Kidney (tissue), 22 donors: ENCODE data around the gene IMPACT. TPM values are rescaled to one million over a fixed set of nuclear protein-coding genes. Genes with fewer than 3 reads are reported as not detected.

Source experiments
- DNase-seq, 5 donors: peaks; one replicate each; pipeline ENCODE4 v3.0.0-alpha.2; 2013 to 2020
- FAIRE-seq: peaks from 2 replicates; lab custom pipeline; 2012; peaks lifted over from hg19 to GRCh38; lab: Jason Lieb, UNC
- H3K27ac ChIP-seq, 2 donors: one replicate each; pipeline ENCODE4 v1.7.0; 2013; ENCODE audit warnings: low read depth in 2 of 2, low read length in 2 of 2, inconsistent platforms in 1 of 2
- H3K27me3 ChIP-seq: one replicate; pipeline ENCODE4 v1.7.1; 2013; ENCODE audit warnings: low read length, inconsistent platforms; ENCODE audit not compliant: control insufficient read depth, insufficient read depth
- H3K36me3 ChIP-seq, 3 donors: one replicate each; pipeline versions ENCODE4 v1.7.0 to v1.7.1; 2013; ENCODE audit warnings: low read length in 3 of 3, control low read depth in 1 of 3, inconsistent platforms in 1 of 3; ENCODE audit not compliant: insufficient read depth in 3 of 3, control insufficient read depth in 2 of 3
- H3K4me1 ChIP-seq, 3 donors: one replicate each; pipeline versions ENCODE4 v1.7.0 to v1.7.1; 2013; ENCODE audit warnings: low read length in 3 of 3, inconsistent platforms in 1 of 3, low read depth in 1 of 3; ENCODE audit not compliant: control insufficient read depth in 2 of 3, insufficient read depth in 2 of 3
- H3K4me3 ChIP-seq, 3 donors: one replicate each; pipeline versions ENCODE4 v1.7.0 to v1.8.1; 2013; ENCODE audit warnings: low read length in 3 of 3, control low read depth in 1 of 3, inconsistent platforms in 1 of 3
- H3K9ac ChIP-seq, 3 donors: one replicate each; pipeline versions ENCODE4 v1.7.0 to v1.7.1; 2013; ENCODE audit warnings: low read length in 3 of 3, control low read depth in 1 of 3, inconsistent platforms in 1 of 3
- H3K9me3 ChIP-seq, 3 donors: one replicate each; pipeline versions ENCODE4 v1.7.0 to v1.7.1; 2013; ENCODE audit warnings: low read length in 3 of 3, control low read depth in 1 of 3, inconsistent platforms in 1 of 3; ENCODE audit not compliant: control insufficient read depth in 2 of 3, insufficient read depth in 1 of 3
- intact Hi-C: fragments of 100-400 bp; cut with DNase I; formaldehyde crosslinking; loops from one replicate; pipeline ENCODE4 v1.11.1; 2022
- long read RNA-seq, 10 donors: library from polyadenylated mRNA in 1 of 10; unstranded in 1 of 10; transcript quantifications; one replicate each; pipeline ENCODE4 v2.0.0 and lab custom pipeline, GENCODE V29; 2021 to 2026
- polyA plus RNA-seq: library from polyadenylated mRNA; stranded (reverse); fragments of 350-450 nt; fragmentation: Illumina TruSeq; extraction: RNeasy Lipid Tissue Mini Kit (QIAGEN cat#74804); gene quantifications from one replicate; pipeline ENCODE4 v1.2.3, GENCODE V29; 2014; ENCODE audit warnings: low read depth, low replicate concordance; ENCODE audit not compliant: insufficient read depth
- total RNA-seq: library from RNA; stranded (reverse); fragmentation: NEBNext Ultra II Directional; extraction: Animal tissue kit (Norgen Biotek cat#: 25700); gene quantifications from one replicate; pipeline ENCODE4 v1.2.1, GENCODE V29; 2021
- TF ChIP-seq, protein P1 (sequence below): IDR thresholded peaks from 3 replicates; pipeline ENCODE4 v1.5.1; 2012; ENCODE audit warnings: mild to moderate bottlenecking, moderate library complexity, borderline replicate concordance; ENCODE audit not compliant: insufficient read depth; ENCODE audit errors: extremely low read depth
- donor health status: control.
- donor health status: control.
- donor health status: control.
- donor health status: control.
- donor health status: control.
- donor health status: DM: yes; HTN: yes; CAD: no.
- donor health status: Normal renal cell carcinoma (clear cell type).

Gene IMPACT, protein sequence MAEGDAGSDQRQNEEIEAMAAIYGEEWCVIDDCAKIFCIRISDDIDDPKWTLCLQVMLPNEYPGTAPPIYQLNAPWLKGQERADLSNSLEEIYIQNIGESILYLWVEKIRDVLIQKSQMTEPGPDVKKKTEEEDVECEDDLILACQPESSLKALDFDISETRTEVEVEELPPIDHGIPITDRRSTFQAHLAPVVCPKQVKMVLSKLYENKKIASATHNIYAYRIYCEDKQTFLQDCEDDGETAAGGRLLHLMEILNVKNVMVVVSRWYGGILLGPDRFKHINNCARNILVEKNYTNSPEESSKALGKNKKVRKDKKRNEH
- total RNA-seq: 38.0 TPM
- polyA plus RNA-seq: 21.7 TPM
- long read RNA-seq, donor 1, transcript IMPACT-201 (11 exons, 3,792 nt): major isoform, 10 of 10 reads
- long read RNA-seq, donor 1, partial matches to known transcripts: 0 of 10 reads
- long read RNA-seq, donor 1, other reads (novel, unspliced or antisense): 0 of 10 reads
- long read RNA-seq, donor 2, transcript IMPACT-201 (11 exons, 3,792 nt): major isoform, 10 of 10 reads
- long read RNA-seq, donor 2, partial matches to known transcripts: 0 of 10 reads
- long read RNA-seq, donor 2, other reads (novel, unspliced or antisense): 0 of 10 reads
- long read RNA-seq, donor 3, transcript IMPACT-201 (11 exons, 3,792 nt): major isoform, 7 of 15 reads
- long read RNA-seq, donor 3, partial matches to known transcripts: 8 of 15 reads
- long read RNA-seq, donor 3, other reads (novel, unspliced or antisense): 0 of 15 reads
- long read RNA-seq, donor 4, transcript IMPACT-201 (11 exons, 3,792 nt): major isoform, 9 of 9 reads
- long read RNA-seq, donor 4, partial matches to known transcripts: 0 of 9 reads
- long read RNA-seq, donor 4, other reads (novel, unspliced or antisense): 0 of 9 reads
- long read RNA-seq, donor 5: 0 reads
- long read RNA-seq, donor 6, transcript IMPACT-201 (11 exons, 3,792 nt): major isoform, 11 of 12 reads
- long read RNA-seq, donor 6, partial matches to known transcripts: 0 of 12 reads
- long read RNA-seq, donor 6, other reads (novel, unspliced or antisense): 0 of 12 reads
- long read RNA-seq, donor 7, transcript IMPACT-201 (11 exons, 3,792 nt): major isoform, 22 of 26 reads
- long read RNA-seq, donor 7, partial matches to known transcripts: 0 of 26 reads
- long read RNA-seq, donor 7, other reads (novel, unspliced or antisense): 4 of 26 reads
- long read RNA-seq, donor 8, transcript IMPACT-201 (11 exons, 3,792 nt): major isoform, 5 of 5 reads
- long read RNA-seq, donor 8, partial matches to known transcripts: 0 of 5 reads
- long read RNA-seq, donor 8, other reads (novel, unspliced or antisense): 0 of 5 reads
- long read RNA-seq, donor 9, partial matches to known transcripts: 0 of 4 reads
- long read RNA-seq, donor 9, other reads (novel, unspliced or antisense): 0 of 4 reads
- long read RNA-seq, donor 10, transcript IMPACT-201 (11 exons, 3,792 nt): major isoform, 13 of 14 reads
- long read RNA-seq, donor 10, partial matches to known transcripts: 0 of 14 reads
- long read RNA-seq, donor 10, other reads (novel, unspliced or antisense): 0 of 14 reads

DNA sequence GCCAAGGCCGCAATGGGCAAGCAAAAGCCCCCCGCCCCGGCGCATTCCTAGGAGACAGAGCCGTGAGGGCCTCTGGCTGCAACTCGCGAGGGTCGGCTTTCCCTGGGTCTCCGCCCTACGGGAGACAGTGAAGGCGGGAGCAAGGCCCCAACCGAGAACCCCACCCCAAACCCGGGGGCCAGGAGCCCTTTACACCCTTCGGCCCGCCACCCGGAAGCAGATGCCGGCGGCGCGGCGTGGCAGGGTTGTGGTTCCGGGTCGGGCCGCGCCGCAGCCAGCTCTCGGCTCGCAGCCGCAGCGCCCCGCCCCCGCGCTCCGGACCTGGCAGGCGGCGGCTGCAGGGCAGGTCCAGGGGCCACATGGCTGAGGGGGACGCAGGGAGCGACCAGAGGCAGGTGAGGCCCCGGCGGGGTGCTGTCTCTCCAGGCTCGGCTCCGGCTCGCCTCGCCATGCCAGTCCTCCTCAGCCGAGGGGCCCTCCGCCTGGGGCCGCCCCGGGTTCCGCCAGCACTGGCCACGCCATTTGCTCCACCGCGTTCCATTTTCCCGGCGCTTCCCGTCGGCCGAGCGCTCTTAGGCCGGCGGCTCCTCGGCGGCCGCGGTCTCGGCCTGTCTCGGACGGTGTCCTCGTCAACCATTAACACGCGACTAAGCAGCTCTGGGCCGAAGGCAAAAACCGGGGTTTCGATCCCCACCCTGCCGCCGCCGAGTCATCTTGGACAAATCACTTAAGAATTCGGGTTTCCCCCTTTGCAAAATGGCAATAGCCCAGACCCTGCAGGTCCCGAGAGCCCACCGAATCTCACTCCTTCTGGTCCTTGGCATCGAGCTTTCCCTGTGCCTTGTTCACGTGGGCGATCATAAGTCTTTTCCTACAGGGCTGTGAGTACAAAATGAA is at the start of gene IMPACT:
IMPACT (plus strand) TSS at position 273 of the 897 bp plus-strand sequence; CDS start at position 360, 87 bp downstream.
- TF ChIP-seq, protein P1, sequence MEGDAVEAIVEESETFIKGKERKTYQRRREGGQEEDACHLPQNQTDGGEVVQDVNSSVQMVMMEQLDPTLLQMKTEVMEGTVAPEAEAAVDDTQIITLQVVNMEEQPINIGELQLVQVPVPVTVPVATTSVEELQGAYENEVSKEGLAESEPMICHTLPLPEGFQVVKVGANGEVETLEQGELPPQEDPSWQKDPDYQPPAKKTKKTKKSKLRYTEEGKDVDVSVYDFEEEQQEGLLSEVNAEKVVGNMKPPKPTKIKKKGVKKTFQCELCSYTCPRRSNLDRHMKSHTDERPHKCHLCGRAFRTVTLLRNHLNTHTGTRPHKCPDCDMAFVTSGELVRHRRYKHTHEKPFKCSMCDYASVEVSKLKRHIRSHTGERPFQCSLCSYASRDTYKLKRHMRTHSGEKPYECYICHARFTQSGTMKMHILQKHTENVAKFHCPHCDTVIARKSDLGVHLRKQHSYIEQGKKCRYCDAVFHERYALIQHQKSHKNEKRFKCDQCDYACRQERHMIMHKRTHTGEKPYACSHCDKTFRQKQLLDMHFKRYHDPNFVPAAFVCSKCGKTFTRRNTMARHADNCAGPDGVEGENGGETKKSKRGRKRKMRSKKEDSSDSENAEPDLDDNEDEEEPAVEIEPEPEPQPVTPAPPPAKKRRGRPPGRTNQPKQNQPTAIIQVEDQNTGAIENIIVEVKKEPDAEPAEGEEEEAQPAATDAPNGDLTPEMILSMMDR: no peak
- DNase-seq (peak; percentile 90 to 95 (median 95)), FAIRE-seq (no peak)
- intact Hi-C loops: no loop called here
- Histone ChIP-seq H3K9ac (peak within 1 kb of the TSS; percentile 4 to 83 (median 51)), H3K4me3 (peak within 1 kb of the TSS; percentile 82 to 87 (median 85)), H3K9me3 (peaks cover 0 to 7% (median 0%) of the 10 kb centered on the region in 3 donors), H3K36me3 (no peaks in the 10 kb centered on the region), H3K27me3 (peaks cover 5% of the 10 kb centered on the region), H3K4me1 (peaks cover 0 to 3% (median 2%) of the 10 kb centered on the region in 3 donors), H3K27ac (peak within 1 kb of the TSS in 1 of 2 donors; percentile 66)

DNA sequence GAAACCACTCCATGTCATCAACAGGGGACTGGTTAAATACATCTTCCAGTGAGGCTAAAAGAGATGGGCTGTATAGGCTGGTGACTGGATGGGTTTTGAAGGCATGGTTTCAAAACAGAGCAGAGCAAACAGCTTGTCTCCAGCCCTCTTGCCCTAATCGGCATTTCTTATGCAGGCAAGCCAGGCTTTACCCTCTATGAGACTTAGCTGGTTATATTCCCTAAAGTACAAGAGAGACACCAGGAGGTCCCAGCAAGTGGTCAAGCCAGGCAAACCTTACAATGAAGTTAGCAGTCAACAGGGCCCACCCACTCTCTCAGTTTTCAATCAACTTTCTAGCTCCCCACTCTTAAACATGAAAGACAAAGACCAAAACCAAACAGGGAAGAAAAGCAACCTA is 47.9 kb upstream of the IMPACT start:
- FAIRE-seq: no peak
- no peaks in the 10 kb centered on the region for H3K36me3 ChIP-seq
- no peaks in the 10 kb centered on the region for H3K4me1 ChIP-seq
- H3K9me3 ChIP-seq: no peaks in the 10 kb centered on the region
- intact Hi-C loops: no loop called here
- no peak overlapping the region for H3K9ac ChIP-seq
- H3K27me3 ChIP-seq: no peaks in the 10 kb centered on the region
- no peak overlapping the region for H3K4me3 ChIP-seq
- no peak overlapping the region for H3K27ac ChIP-seq
- TF ChIP-seq, protein P1: no peak
- no peak for DNase-seq
